ENCODE results near the gene DNAJC27.

DNAJC27 gene

DNA sequence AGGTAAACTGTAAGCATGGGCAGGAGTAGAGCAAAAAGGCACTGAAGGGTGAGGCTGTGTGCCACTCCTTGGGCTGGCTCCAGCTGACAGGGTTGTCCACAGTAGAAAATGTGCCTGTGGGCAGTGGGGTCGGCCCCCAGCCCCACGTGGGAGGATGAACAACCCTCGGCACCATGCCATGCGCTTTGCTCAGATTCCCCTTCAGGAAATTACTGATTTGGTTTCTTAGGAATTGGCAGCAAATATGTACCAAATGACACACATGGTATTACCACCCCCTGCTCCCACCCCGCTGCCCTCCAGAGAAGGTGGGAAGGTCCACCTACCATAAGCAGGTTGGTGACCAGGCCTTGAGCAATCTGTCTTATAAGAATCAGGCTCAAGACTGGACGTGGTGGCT, 65.3 kb downstream of the DNAJC27 start:
- no peak for DNase-seq (ENCODE audit: low spot score)

DNA sequence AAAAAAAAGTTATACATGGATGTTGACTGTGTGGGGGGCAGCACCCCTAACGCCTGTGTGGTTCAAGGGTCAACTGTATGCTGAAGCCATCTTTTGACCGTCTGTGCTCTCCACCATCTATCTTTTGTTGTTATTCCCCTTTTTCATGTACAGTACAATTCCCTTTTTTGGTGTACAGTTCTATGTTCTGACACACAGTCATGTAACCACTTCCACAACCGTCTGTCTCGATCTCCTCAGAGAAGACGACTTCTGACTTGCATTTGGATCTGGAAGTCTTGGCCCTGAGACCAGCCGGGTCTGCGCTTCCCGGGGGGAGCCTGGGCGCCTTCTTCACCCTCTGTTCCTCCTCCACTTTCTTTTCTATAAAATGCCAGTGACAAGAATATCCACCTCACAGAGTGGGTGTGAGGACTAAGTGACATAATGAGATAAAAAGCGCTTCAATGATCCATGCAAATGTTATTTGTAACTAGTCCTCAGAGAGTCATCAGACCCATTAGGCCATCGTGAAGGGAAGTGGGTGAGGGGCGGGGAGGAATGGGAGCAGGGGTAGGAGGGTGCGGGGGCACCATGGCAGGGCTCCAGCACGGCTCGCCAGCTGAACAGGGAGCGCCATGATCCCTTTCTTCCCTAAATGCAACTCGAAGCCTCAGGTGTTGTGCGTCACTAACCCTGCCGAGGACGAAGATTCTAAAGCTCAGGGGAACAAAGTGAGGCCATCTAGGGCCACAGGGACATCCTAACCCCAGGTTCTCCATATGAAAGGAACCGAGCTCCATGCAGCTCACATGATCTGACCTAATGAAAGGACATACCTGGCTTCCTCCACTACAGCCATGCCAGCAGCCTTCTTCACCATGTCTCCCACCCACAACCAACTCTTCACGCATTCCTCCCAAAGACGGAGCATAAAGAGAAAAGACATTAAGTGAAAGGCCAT, 68.3 kb downstream of the DNAJC27 start:
- no peak for DNase-seq (ENCODE audit: low spot score)

DNA sequence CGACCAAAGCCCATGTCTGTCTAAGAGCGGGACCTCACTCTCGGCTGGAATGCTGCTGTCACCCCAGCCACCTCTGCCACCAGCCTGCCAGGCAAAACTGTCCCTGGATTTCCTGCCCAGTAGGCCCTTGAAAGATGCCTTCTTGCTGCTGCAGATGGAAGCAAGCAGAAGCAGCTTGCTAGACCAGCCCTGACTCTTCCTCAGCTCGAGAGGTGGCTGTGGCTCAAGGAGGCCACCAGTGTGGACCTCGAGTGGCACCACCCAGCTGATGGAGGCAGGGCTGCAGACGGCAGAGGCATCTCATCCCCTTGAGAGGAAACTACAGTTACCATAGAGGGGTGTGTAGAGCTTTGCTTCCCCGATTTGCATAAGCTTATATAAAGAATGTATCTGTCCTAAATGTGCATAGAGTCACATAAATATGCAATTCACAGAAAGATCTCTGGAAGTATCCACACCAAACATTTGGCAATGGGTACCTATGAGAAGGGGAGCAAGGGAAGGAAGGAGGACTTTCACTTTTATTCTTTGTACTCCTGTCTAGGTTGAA, 72.3 kb downstream of the DNAJC27 start:
- no peak for DNase-seq (ENCODE audit: low spot score)

DNA sequence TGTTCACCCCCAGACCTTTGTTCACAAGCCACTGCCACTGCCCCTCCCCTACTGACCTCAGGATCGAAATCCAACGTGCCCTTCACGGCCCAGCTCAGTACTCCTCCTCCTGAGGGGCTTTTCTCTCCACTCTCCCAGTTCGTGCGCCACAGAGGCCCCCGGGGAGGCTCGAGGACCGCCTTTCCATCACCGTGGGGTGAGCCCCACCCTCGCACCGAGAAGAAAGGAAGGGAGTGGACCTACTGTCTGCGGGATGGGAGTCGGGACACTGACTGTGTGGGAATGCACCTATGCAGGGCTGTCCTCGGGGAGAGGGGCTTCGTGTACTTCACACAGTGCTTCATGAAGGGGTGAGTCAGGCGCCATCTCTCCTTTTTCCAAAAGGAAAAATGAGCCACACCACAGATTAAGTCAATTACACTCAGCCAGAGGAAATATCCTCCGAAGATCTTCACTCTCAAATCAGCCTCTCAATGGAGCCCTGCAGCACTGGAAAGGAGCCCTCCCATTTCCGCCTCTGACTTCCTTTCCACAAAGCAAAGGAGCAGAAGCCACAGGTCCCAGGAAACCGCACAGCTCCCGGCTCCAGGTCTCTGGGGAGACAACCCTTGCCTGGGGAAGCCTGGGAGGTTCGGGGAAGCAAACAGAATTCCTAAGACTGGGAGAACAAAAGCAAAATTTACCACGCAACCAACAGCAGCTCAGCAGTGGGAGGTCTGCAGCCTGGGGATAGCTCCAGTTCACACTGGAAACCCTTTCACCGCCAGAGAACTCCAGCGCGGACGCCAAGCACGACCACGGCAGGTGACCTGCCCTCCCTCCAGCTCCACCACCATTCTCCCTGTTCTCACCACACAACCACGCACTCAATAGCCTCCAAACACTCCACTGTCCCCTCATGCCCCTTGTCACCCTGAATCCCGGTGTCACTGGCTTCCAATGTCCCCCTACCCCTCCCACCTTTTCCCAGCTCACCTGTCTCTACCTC, 73.3 kb downstream of the DNAJC27 start:
- DNase-seq (ENCODE audit: low spot score) = peak; percentile 67

DNA sequence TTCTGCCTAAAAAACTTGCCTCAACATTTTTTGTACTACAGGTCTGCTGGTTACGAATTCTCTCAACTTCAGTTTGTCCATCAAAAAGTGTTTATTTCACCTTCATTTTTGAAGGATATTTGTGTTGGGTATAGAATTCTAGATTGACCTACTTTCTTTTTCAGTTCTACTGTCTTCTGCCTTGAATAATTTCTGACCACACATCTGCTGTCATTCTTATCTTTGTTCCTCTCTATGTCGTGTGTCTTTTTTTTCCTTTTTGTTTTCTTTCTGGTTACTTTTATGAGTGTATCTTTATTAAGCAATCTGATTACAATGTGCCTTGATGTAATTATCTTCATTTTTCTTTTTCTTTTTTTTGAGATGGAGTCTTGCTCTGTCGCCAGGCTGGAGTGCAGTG, 77.0 kb downstream of the DNAJC27 start:
- no peak for DNase-seq (ENCODE audit: low spot score)

DNA sequence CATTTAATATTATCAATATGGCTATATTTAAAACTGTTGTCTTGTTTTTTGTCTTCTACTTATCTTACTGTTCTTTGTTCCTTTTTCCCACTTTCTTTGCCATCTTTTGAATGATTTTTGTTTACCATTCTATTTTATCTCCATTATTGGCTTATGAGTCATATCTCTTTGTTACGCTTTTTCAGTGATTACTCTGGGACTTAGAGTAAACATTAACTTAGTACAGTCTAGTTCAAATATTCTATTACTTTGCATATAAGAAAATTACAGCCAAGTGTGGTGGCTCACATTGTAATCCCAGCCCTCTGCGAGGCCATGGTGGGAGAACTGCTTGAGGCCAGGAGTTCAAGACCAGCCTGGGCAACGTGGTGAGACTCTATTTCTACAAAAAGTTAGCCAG, 77.8 kb downstream of the DNAJC27 start:
- no peak for DNase-seq (ENCODE audit: low spot score)
